HG02610 (cell line): ENCODE data around the gene ARFRP1.

Experiments used
- ATAC-seq: cut with Tn5 transposase; IDR thresholded peaks from one replicate; pipeline ENCODE4 v1.9.1; 2021; ENCODE audit warnings: mild to moderate bottlenecking, moderate library complexity; ENCODE audit not compliant: unreplicated experiment

The ARFRP1 gene

DNA sequence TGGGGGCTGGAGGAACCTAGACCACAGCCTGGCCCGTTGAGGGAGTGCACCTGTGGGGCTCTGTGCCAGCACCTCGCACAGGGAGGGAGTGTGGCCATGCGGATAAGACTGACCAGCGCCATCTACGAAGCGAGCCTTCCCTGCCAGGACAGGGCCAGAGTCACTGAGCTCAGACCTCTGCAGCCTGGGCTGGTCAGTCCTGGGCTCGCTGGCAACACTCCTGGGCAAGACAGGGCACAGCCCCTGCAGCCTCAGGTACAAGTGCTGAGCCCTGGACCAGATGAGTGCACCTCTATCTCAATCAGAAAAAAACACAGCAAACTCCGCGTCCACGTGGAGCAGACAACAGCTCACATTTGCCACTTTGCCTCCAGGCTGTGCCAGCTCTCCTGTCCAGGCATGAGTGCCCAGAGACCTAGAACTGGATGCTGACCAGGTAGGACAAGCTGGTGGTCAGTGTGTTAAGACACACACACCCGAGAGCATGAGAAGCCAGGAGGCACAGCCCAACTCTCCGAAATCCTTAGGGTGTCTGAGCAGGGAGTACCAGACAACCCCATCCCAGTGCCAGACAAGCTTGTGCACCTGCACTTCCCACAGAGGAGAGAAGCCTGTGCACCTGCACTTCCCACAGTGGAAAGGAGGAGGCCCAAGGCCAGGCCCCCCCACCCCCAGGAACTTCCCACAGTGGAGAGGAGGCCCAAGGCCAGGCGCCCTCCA, 4.9 kb downstream of the ARFRP1 start:
- no peak for ATAC-seq

DNA sequence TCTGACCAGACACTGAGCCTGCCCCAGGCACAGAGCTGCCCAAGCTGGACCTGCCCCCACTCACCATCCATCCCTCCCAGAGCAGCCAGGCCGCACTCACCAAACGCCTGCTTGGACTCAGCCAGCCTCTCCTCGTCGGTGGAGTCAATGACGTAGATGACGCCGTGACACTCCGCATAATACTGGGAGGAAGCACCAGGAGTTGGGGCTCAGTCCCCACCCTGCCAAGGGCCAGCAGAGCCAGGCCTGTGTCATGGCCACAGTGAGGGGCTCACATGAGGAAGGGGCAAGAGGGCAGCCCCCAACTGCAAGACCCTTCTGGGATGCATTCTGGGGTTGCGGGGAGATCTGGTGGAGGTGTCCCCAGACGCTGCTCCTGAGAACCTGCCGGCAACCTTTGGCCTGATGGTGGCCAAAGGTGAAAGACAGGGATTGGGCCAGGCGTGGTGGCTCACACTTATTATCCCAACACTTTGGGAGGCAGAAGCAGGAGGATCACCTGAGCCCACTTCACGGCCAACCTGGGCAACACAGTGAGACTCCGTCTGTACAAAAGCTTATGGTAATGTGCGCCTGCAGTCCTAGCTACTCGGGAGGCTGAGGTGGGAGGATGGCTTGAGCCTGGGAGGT, 5.6 kb downstream of the ARFRP1 start:
- ATAC-seq: no peak

DNA sequence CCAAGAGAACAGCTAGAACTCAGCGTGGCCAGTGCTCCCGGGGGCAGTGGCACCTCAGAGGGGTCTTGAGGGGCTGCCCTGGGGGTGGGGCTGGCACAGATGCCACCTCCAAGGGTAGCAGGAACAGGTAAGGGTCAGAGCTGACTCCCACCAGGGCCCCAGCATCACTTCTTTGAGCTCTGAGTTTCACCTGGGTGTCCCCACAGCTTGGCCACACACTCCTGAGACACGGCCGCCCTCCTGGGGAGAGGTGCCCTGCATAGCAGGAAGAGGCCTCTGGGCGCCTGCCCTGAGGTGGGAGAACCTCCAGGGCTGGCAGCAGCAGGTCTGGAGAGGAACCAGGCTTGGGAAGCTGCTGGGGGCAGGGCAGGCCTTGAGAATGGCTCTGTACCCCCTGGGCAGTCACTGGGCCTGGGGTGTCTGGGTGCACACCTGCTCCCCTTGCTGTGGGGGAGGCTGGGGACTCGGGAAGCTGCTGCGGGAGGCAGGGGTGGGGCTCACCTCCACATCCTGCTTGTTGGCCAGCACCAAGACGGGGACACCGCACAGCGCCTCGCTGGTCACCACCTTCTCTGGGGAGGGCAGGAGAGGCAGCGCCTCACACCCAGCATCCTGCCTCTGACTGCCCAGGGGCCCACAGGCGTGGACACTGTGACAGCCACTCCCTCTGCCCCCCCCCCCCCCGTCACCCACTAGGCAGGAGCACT, 6.3 kb downstream of the ARFRP1 start:
- no peak for ATAC-seq

DNA sequence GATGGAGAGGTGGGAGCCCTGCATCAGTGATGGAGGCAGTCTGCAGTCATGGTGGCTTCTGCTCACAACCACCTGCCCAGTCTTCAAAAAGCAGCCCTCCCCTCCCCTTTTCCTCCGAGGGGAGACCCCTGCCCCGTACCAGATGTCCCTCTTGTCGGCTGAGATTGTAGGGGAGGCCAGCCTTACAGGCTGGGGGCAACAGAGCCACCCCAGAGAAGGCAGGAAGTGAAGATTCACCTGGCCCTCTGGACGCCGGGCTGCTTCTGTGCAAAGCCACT, 6.8 kb downstream of the ARFRP1 start:
- ATAC-seq: no peak

DNA sequence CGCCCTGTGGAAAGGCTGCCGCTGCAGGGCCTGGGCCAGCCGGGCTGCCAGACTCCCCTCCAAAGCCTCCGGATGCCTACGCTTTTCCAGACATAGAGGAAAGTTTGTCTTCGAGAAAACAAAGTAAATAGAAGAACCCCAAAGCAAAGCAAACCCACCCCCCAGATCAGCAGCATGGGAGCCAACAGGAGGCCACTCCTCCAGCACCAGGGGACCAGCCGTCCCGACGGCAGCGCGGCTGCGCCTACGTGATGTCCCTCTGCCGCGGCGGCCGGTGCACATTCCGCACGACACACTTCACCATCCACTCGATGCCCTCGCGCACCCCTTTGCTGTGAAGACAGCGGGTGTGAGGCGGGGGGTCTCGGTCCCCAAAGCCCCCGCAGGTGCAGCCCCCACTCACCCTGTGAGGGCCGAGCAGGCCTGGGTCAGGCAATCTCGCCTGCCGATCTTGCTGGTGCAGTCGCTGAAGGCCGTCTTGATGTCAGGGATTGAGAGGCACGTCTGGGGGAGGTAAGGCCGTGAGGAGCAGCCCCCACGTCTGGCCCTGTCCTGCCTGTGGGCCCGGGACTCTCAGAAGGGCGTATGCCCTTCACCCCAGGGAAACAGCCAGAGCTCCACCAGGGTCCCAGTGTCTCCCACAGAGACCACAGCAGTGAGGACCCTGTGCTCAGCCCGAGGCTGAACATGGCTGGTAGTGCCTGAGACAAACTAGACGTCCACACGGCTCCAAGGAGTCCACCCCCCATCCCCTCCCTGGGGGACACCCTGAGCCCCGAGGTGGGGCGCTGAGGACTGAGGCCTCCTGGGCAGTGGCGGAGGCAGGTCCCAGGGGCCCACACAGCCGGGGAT, 7.4 kb downstream of the ARFRP1 start:
- ATAC-seq: no peak

DNA sequence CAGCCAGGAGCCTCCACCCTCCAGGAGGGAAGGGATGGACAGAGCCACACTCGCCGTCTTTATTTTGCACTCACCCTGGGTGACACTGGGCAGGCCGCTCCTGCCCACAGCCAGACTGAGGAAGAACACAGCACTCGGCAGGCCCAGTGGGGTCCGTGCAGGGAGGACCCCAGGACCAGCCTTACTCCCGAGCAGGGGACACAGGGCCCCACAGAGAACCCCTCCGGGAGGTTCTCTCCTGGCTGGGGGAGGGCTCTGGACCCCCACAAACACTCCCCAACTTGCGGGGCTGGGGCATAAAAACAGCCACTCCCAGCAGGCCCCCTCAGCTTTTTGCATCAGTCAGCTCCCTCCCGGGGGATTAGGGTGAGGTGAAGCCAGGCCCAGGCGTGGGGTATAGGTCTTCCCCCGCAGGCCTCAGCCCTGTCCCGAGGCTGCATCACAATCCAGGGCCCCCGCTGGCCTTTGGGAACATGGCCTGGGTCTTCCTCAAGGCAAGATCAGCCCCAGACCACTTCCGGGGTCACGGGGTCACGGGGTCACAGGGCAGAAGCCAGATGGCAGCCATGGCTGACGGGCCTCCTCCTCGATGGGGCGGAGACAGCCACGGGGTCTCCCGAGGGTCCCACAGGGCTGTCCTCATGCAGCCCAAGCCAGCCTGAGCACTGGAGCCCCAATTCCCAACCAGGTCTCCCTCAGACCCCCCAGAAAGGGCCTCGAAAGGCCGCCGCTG, 8.1 kb downstream of the ARFRP1 start:
- ATAC-seq: no peak

DNA sequence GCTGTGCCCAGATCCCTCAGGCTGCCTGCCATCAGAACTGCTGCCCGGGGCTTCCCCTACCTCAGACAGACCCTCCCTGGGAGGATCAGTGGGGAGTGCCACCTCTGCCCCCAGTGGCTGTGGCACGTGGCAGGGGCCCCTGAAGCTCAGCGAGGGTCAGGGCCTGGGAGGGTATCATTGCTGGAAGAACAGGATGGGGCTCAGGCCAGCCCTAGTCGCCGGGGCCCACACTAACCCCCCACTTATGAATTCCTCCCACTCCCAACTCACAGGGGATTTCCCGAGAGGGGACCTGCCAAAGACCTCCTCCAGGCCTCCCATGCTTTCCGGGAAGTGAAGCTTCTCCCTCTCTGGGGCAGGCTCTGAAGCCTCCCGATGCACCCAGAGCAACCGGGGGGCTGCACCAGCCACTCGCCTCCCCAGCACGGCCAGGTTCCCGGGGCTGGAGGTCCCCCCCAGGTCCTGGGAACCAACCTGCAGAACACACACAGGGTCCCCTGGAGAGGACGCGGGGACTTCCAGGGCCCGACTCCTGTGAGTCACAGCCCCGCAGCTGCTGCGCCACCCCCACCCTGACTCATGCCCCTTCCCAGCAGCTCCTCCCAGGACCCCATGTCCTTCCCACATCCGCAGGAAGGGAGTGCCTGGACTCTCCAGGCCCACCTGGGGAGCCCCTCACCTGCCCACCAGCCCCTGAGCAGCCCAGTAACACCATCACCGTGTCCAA, 8.9 kb downstream of the ARFRP1 start:
- no peak for ATAC-seq

DNA sequence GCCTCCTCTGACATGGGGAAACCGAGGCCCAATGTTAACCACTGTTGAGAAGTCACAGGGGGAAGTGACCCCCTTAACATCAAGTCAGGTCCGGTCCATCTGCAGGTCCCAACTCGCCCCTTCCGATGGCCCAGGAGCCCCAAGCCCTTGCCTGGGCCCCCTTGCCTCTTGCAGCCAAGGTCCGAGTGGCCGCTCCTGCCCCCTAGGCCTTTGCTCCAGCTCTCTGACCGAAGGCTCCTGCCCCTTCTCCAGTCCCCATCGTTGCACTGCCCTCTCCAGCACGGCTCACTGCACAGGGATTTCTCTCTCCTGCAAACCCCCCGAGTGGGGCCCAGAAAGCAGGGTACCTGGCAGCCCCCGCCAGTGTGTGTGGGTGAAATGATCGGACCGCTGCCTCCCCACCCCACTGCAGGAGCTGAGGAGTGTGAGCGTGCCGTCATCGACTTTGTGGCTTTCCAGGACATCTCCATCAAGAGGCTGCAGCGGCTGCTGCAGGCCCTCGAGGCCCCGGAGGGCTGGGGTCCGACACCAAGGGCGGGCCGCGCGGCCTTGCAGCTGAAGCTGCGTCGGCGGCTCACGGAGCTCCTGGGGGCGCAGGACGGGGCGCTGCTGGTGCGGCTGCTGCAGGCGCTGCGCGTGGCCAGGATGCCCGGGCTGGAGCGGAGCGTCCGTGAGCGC, 9.8 kb downstream of the ARFRP1 start:
- ATAC-seq: no peak

DNA sequence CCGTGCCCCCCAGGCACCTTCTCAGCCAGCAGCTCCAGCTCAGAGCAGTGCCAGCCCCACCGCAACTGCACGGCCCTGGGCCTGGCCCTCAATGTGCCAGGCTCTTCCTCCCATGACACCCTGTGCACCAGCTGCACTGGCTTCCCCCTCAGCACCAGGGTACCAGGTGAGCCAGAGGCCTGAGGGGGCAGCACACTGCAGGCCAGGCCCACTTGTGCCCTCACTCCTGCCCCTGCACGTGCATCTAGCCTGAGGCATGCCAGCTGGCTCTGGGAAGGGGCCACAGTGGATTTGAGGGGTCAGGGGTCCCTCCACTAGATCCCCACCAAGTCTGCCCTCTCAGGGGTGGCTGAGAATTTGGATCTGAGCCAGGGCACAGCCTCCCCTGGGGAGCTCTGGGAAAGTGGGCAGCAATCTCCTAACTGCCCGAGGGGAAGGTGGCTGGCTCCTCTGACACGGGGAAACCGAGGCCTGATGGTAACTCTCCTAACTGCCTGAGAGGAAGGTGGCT, 10.4 kb downstream of the ARFRP1 start:
- no peak for ATAC-seq

DNA sequence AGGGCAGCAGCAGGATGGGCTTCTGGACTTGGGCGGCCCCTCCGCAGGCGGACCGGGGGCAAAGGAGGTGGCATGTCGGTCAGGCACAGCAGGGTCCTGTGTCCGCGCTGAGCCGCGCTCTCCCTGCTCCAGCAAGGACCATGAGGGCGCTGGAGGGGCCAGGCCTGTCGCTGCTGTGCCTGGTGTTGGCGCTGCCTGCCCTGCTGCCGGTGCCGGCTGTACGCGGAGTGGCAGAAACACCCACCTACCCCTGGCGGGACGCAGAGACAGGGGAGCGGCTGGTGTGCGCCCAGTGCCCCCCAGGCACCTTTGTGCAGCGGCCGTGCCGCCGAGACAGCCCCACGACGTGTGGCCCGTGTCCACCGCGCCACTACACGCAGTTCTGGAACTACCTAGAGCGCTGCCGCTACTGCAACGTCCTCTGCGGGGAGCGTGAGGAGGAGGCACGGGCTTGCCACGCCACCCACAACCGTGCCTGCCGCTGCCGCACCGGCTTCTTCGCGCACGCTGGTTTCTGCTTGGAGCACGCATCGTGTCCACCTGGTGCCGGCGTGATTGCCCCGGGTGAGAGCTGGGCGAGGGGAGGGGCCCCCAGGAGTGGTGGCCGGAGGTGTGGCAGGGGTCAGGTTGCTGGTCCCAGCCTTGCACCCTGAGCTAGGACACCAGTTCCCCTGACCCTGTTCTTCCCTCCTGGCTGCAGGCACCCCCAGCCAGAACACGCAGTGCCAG, 11.0 kb downstream of the ARFRP1 start, which contains the start of gene TNFRSF6B:
Gene TNFRSF6B (plus strand): TSS at position 25 of the 729 bp plus-strand sequence. CDS start 116 bp downstream, at position 141.
- no peak for ATAC-seq

DNA sequence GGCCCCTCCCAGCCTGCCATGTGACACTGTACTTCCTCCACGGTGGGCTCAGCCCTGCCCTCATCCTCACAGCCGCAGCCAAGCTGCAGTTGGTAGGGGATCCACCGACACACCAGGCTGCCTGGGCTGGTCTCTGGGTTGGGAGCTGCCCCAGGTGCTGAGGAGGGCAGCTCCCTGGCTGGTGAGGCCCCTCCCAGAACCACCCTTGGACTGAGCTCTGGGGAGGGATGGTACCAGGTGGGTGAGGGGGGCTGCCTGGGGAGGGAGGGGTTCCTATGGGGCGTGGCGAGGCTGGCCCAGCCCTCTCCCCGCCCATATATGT, 11.5 kb downstream of the ARFRP1 start:
- no peak for ATAC-seq

DNA sequence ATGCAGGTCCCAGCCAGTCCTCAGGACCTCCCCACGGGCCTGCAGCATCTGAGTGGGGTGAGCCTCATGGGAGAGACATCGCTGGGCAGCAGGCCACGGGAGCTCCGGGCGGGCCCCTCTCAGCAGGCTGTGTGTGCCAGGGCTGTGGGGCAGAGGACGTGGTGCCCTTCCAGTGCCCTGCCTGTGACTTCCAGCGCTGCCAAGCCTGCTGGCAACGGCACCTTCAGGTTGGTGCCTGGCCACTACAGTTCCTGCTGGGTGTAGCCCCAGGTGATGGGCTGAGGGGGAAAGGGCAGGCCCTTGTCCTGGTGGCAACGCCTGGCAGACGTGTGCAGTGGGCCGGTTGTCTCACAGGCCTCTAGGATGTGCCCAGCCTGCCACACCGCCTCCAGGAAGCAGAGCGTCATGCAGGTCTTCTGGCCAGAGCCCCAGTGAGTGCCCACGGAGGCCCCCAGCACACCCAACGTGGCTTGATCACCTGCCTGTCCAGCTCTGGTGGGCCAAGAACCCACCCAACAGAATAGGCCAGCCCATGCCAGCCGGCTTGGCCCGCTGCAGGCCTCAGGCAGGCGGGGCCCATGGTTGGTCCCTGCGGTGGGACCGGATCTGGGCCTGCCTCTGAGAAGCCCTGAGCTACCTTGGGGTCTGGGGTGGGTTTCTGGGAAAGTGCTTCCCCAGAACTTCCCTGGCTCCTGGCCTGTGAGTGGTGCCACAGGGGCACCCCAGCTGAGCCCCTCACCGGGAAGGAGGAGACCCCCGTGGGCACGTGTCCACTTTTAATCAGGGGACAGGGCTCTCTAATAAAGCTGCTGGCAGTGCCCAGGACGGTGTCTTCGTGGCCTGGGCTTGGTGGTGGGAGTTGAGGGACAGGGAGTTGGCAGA, 12.1 kb downstream of the ARFRP1 start:
- no peak for ATAC-seq

DNA sequence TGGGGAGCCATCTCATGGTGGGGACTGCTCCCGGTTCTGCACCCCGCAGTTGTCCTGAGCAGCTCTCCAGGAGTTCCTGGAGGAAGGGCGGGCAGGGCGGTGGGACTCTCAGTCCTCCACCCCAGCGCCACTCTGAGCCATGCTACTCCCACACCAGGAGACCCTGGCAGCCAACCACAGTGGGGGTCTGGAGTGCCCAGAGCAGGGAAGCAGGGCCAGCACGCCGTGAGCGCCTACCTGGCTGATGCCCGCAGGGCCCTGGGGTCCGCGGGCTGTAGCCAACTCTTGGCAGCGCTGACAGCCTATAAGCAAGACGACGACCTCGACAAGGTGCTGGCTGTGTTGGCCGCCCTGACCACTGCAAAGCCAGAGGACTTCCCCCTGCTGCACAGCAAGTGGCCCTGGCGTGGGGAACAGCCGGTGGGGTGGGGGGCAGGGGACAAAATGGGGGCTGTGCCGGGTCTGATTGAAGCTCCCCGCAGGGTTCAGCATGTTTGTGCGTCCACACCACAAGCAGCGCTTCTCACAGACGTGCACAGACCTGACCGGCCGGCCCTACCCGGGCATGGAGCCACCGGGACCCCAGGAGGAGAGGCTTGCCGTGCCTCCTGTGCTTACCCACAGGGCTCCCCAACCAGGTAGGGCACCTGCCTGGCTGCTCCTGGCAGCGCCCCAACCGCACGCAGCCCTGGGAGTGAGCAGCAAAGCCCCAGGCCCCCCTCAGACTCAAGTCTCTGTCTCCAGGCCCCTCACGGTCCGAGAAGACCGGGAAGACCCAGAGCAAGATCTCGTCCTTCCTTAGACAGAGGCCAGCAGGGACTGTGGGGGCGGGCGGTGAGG, 13.0 kb downstream of the ARFRP1 start:
- ATAC-seq: no peak

DNA sequence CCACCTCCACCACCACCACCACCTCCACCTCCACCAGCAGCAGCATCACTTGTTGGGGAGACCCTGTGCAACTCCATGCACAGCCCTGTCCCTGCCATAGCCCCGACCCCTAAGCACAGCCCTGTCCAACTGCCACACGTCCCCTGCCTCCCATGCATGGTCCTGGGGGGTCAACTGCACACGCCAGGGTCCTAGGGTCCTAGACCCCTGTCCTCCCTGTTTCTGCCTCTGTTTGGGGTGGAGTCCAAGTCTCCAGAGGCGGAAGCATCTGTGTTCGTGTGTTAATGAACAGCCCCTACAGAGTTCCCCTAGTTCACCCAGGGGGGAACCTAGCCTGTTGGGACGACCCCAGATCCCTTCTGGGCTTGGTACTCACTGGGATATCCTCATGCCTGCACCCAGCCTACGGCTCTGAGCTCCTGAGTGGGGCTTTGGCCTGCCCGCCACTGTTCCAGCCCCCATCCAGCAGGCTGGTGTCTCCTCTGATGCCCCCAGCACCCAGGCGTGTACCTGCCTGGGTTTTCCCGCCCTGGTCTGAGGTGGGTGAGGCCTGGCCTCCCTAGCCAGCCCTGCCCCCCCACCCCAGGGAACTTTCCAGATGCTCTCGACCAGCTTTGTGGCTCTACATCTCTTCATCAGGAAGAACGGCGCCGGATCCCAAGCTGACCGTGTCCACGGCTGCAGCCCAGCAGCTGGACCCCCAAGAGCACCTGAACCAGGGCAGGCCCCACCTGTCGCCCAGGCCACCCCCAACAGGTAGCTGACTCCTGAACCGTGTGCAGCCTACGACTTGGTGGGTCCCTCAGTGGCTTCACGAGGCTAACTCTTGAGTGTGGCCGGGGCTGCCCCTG, 13.8 kb downstream of the ARFRP1 start:
- ATAC-seq: no peak

DNA sequence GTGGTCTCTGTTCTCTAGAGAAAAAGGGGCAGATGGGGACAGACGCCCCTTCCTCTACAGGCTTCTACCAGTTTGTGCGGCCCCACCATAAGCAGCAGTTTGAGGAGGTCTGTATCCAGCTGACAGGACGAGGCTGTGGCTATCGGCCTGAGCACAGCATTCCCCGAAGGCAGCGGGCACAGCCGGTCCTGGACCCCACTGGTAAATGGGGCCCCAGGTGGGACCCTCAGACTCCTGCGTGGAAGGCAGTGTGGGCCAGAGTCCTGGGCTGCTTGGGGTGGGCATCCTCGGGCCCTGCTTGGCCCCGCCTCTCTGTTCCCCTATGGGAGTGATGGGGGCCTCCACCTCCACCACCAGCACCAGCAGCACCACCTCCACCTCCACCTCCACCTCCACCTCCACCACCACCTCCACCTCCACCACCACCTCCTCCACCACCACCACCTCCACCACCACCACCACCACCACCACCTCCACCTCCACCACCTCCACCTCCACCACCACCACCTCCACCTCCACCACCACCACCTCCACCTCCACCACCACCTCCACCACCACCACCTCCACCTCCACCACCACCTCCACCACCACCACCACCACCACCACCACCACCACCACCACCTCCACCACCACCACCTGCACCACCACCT, 14.6 kb downstream of the ARFRP1 start:
- ATAC-seq: no peak
